Measurements from ENCODE around the gene LRP1B. TPM values are rescaled to one million over a fixed set of nuclear protein-coding genes. Genes with fewer than 3 reads are reported as not detected.
"Not testable (repeated sequence)": the region's sequence is repeated elsewhere in the genome, so short reads cannot be mapped to it uniquely, and the experiment has no call there.

Gene LRP1B
- total RNA-seq, 2 donors from 2014 or later: 0.02 TPM; not detected in 1

- H3K4me1 Mint-ChIP-seq: no peaks in the 10 kb centered on the region
Observed at GRCh38 chr2:140383781-140384180, 1747.0 kb downstream of the LRP1B start.

DNA sequence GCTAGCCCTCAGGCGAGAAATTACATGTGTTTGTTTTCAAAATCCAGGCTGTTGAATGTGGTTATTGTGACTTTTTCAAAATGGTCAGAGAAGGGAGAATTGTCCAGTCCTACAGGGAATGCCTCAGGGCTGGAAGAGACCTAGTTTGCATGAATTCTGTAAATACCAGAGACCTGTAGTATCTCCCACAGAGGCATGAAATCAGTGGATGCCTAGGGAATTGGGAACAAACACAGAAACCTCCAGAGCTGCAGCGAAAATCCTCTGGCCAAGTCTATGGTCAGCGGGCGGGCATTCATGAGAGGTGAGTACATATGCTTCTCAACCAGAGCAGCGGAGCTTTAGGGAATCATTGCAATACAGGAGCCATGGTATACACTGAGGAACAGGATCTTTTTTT, 1754.1 kb downstream of the LRP1B start:
- DNase-seq: no peak
- no peak overlapping the region for H3K27ac Mint-ChIP-seq
- no peak overlapping the region for H3K4me3 Mint-ChIP-seq
- no peaks in the 10 kb centered on the region for H3K27me3 Mint-ChIP-seq
- H3K9me3 ChIP-seq (ENCODE audit: control insufficient read depth, low read length, poor library complexity, severe bottlenecking): no peaks in the 10 kb centered on the region
- no peak for ATAC-seq
- H3K4me1 Mint-ChIP-seq: no peaks in the 10 kb centered on the region
- no peaks in the 10 kb centered on the region for H3K36me3 Mint-ChIP-seq (ENCODE audit: low read depth)

More at GRCh38 chr2:140383781-140384180, 1747.0 kb downstream of the LRP1B start:
- Mint-ChIP-seq H3K27ac (no peak overlapping the region), H3K4me3 (no peak overlapping the region), H3K36me3 (ENCODE audit: low read depth) (no peaks in the 10 kb centered on the region), H3K27me3 (no peaks in the 10 kb centered on the region)
- DNase-seq: no peak
- no peaks in the 10 kb centered on the region for H3K9me3 ChIP-seq (ENCODE audit: control insufficient read depth, low read length, poor library complexity, severe bottlenecking)
- ATAC-seq: no peak

DNA sequence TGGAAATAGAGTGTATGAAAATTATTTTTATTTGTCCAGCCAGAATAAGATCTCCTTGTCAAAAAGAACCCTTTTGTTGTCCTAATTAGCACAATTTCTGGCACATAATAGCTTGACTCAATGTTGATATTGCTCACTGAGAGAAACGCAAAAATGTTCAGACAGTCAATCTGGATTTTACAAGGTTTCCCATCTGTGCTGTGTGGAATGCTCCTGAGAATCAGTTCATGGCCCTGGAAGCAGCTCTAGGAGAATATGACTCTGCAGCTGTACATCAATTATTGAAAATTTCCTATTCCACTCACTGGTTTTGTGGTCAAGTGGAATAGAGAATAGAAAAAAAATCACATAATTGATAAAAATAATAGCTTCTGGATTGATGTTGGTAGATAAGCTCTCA, 1767.7 kb downstream of the LRP1B start:
- no peak for ATAC-seq
- Mint-ChIP-seq H3K4me3 (no peak overlapping the region), H3K4me1 (no peaks in the 10 kb centered on the region), H3K36me3 (ENCODE audit: low read depth) (no peaks in the 10 kb centered on the region), H3K27ac (no peak overlapping the region), H3K27me3 (no peaks in the 10 kb centered on the region)
- DNase-seq: no peak
- H3K9me3 ChIP-seq (ENCODE audit: control insufficient read depth, low read length, poor library complexity, severe bottlenecking): no peaks in the 10 kb centered on the region

DNA sequence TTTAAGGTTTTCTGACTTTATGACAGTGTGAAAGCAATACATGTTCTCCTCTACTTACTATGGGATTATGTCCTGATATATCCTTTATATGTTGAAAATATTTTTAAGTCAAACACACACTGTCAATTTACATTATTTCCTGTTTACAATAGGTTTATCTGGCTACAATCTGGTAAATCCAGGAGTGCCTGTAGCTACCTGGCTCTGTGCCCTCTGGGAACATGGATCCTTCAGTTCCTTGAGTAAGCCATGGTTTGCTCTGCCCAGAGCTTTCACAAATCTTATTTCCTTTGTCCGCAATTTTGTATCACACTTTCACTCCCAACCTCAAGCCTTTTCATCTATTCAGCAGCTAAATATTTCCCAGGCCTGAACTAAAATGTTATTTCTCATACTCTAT, 1768.5 kb downstream of the LRP1B start:
- ATAC-seq: no peak
- Mint-ChIP-seq H3K4me1 (no peaks in the 10 kb centered on the region), H3K36me3 (ENCODE audit: low read depth) (no peaks in the 10 kb centered on the region), H3K27me3 (no peaks in the 10 kb centered on the region), H3K4me3 (no peak overlapping the region), H3K27ac (no peak overlapping the region)
- DNase-seq: no peak
- no peaks in the 10 kb centered on the region for H3K9me3 ChIP-seq (ENCODE audit: control insufficient read depth, low read length, poor library complexity, severe bottlenecking)

DNA sequence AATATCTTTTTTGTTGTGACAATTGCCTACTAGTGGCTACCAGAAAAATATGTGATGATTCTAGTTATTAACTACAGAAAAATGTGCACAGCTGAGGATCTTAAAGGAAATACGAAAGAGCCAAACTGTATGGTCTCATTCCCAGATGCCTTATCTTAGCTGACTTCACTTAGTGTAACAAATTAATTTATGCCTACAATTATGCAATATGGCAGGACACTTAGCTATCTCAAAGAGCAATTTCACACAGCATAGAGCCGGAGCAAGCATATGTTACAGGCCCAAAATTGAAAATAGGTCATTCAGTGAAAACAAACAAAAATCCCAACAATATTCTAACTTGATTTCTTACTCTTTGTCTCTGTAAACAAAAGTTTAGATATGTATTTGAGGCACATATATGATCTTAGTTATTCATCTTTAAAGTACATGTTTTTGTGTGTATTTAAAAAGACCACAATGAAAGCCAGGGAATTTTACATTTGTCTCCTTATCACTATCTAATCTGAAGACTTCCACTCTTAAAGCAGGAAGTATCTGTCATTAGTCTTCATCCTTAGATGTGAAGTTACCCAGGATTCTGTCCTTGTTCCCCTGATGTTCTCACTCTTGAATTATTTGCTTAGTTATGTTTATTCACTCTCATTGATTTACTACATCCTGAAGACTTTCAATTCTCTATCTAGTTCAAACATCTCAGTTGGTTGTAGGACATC, 1771.6 kb downstream of the LRP1B start:
- Mint-ChIP-seq H3K27me3 (no peaks in the 10 kb centered on the region), H3K4me3 (no peak overlapping the region), H3K36me3 (ENCODE audit: low read depth) (no peaks in the 10 kb centered on the region), H3K4me1 (no peaks in the 10 kb centered on the region), H3K27ac (no peak overlapping the region)
- ATAC-seq (no peak), DNase-seq (no peak)
- H3K9me3 ChIP-seq (ENCODE audit: control insufficient read depth, low read length, poor library complexity, severe bottlenecking): no peaks in the 10 kb centered on the region

DNA sequence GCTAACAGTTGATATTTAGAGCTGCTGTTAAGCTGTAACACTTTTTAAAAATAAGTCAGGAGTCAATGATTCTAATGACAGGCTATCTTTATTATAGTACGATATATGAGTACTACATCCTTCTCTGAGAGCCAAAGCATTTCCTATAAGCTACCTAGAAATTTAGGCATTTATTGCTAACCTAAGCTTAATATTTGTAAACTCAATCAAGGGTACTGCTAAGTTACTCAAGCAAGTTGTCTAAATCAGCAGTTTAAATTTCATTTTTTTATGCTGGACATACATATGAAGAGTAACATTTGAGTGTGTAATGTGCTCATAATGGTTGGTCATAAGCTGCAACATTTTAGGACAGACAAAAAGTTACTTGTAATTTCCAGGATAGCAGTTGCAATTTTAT, 1774.1 kb downstream of the LRP1B start:
- Mint-ChIP-seq H3K27ac (no peak overlapping the region), H3K36me3 (ENCODE audit: low read depth) (no peaks in the 10 kb centered on the region), H3K4me3 (no peak overlapping the region), H3K27me3 (no peaks in the 10 kb centered on the region), H3K4me1 (no peaks in the 10 kb centered on the region)
- ATAC-seq: no peak
- H3K9me3 ChIP-seq (ENCODE audit: control insufficient read depth, low read length, poor library complexity, severe bottlenecking): no peaks in the 10 kb centered on the region
- DNase-seq: no peak

DNA sequence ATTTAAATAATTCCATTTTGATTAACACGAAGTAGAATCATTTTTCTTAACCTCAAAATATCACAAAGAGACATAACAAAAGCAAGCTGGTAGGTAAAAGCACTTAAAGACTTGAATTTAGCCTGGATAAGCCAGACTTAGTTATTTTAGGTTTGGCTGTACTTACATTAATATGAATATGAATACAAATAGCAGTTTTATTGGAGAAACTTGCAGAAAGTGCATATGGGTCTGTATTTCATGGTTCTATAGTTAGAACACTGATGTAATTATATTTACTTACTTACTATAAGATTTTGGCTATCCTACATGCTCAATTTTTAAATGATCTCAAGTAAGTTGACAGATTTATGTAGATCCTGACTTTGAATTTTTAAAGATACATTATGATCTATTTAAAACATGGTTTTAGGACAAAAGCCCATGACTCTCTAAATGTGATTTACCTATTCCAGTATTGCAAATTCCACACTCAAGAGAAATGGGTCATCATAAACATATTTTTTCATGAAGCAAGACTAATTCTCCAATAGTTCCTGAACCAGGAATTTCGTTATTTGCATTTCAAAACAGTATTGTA, 1775.2 kb downstream of the LRP1B start:
- Mint-ChIP-seq H3K36me3 (ENCODE audit: low read depth) (no peaks in the 10 kb centered on the region), H3K27me3 (no peaks in the 10 kb centered on the region), H3K4me1 (no peaks in the 10 kb centered on the region), H3K4me3 (no peak overlapping the region), H3K27ac (no peak overlapping the region)
- no peaks in the 10 kb centered on the region for H3K9me3 ChIP-seq (ENCODE audit: control insufficient read depth, low read length, poor library complexity, severe bottlenecking)
- ATAC-seq (no peak), DNase-seq (no peak)

DNA sequence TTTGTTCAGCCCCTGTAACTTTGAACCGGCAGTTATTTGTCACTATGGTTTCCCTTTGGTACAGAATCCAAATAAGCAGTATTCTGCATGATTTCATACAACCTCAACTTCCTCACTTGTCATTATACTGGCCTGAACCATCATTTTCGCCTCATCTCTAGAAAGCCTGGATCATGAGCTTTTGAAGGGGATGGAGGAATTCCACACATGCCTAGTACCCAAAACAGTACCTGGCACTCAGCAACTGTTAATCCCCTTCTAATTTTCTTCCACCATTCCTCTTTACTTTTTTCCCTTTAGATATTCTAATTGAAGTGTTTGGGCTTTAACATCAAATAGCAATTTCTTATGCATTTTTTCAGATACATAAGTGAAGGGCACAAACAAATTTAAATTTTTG, 1776.3 kb downstream of the LRP1B start:
- Mint-ChIP-seq H3K27ac (no peak overlapping the region), H3K27me3 (no peaks in the 10 kb centered on the region), H3K4me3 (no peak overlapping the region), H3K36me3 (ENCODE audit: low read depth) (no peaks in the 10 kb centered on the region), H3K4me1 (no peaks in the 10 kb centered on the region)
- ATAC-seq (no peak), DNase-seq (no peak)
- H3K9me3 ChIP-seq (ENCODE audit: control insufficient read depth, low read length, poor library complexity, severe bottlenecking): no peaks in the 10 kb centered on the region

- Mint-ChIP-seq H3K36me3 (ENCODE audit: low read depth) (no peaks in the 10 kb centered on the region), H3K27ac (no peak overlapping the region), H3K27me3 (no peaks in the 10 kb centered on the region), H3K4me3 (no peak overlapping the region), H3K4me1 (no peaks in the 10 kb centered on the region)
- DNase-seq (no peak), ATAC-seq (no peak)
- no peaks in the 10 kb centered on the region for H3K9me3 ChIP-seq (ENCODE audit: control insufficient read depth, low read length, poor library complexity, severe bottlenecking)
Observed at GRCh38 chr2:140353541-140353940, 1777.3 kb downstream of the LRP1B start.

GRCh38 chr2:140351692-140352091, 1779.1 kb downstream of the LRP1B start:
- no peak overlapping the region for H3K4me3 Mint-ChIP-seq
- H3K27ac Mint-ChIP-seq: no peak overlapping the region
- H3K36me3 Mint-ChIP-seq (ENCODE audit: low read depth): no peaks in the 10 kb centered on the region
- no peak for ATAC-seq
- no peaks in the 10 kb centered on the region for H3K9me3 ChIP-seq (ENCODE audit: control insufficient read depth, low read length, poor library complexity, severe bottlenecking)
- H3K27me3 Mint-ChIP-seq: no peaks in the 10 kb centered on the region
- no peak for DNase-seq
- no peaks in the 10 kb centered on the region for H3K4me1 Mint-ChIP-seq

- no peaks in the 10 kb centered on the region for H3K36me3 Mint-ChIP-seq (ENCODE audit: low read depth)
- no peak for ATAC-seq
- H3K9me3 ChIP-seq (ENCODE audit: control insufficient read depth, low read length, poor library complexity, severe bottlenecking): no peaks in the 10 kb centered on the region
- H3K27ac Mint-ChIP-seq: no peak overlapping the region
- H3K27me3 Mint-ChIP-seq: no peaks in the 10 kb centered on the region
- DNase-seq: no peak
- H3K4me1 Mint-ChIP-seq: no peaks in the 10 kb centered on the region
- no peak overlapping the region for H3K4me3 Mint-ChIP-seq
Observed at GRCh38 chr2:140349695-140350094, 1781.1 kb downstream of the LRP1B start.

DNA sequence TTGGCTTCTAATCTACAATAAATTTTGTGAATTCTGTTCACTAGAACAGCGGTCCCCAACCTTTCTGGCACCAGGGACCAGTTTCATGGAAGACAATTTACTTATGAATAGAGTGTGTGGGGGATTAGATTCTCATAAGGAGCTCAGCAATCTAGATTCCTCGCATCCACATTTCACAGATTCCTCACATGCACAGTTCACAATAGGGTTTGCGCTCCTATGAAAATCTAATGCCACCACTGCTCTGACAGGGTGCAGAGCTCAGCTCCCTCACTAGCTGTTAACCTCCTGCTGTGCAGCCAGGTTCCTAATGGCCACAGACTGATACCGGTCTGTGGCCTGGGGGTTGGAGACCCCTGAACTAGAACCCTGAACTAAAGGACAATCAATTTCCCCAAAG, 1782.0 kb downstream of the LRP1B start:
- DNase-seq (no peak), ATAC-seq (no peak)
- Mint-ChIP-seq H3K27ac (no peak overlapping the region), H3K27me3 (no peaks in the 10 kb centered on the region), H3K4me3 (no peak overlapping the region), H3K4me1 (no peaks in the 10 kb centered on the region), H3K36me3 (ENCODE audit: low read depth) (no peaks in the 10 kb centered on the region)
- no peaks in the 10 kb centered on the region for H3K9me3 ChIP-seq (ENCODE audit: control insufficient read depth, low read length, poor library complexity, severe bottlenecking)

DNA sequence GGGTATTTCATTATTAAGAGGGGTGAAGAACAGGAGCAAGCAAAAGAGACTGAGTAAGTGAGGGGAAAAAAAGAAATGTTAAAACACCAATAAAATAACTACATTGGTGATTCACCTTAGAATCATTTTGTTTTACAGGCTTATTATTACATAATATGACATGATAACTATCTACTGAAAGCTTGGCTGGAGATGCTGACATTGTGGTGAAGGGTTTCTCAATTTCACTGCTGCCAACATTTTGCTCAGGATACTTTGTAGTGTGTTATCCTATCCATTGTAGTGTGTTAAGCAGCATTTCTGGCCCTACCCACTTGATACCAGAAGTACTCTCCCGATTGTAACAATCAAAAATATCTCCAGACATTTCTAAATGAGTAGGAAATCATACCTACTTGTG, 1786.0 kb downstream of the LRP1B start:
- Mint-ChIP-seq H3K4me1 (no peaks in the 10 kb centered on the region), H3K27ac (no peak overlapping the region), H3K4me3 (no peak overlapping the region), H3K36me3 (ENCODE audit: low read depth) (no peaks in the 10 kb centered on the region), H3K27me3 (no peaks in the 10 kb centered on the region)
- H3K9me3 ChIP-seq (ENCODE audit: control insufficient read depth, low read length, poor library complexity, severe bottlenecking): no peaks in the 10 kb centered on the region
- DNase-seq (no peak), ATAC-seq (no peak)

DNA sequence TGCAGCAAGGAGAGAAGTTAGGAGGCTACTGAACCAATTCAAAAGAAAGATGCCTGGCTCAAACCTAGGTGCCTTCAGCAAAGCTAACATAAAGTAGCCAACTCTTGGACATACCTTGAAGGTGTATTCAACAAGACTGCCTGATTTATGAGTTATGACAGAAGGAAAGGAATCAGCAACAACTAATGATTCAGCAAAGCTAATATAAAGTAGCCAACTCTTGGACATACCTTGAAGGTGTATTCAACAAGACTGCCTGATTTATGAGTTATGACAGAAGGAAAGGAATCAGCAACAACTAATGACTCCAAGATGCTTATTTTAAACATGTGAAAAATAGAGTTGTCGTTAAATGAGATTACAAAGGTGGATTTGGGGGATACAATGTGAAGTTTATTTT, 1786.5 kb downstream of the LRP1B start:
- not testable (repeated sequence) for ATAC-seq; H3K4me3 Mint-ChIP-seq; H3K4me1 Mint-ChIP-seq; H3K27me3 Mint-ChIP-seq; H3K27ac Mint-ChIP-seq; H3K36me3 Mint-ChIP-seq (ENCODE audit: low read depth); H3K9me3 ChIP-seq (ENCODE audit: control insufficient read depth, low read length, poor library complexity, severe bottlenecking); DNase-seq

All from T-helper 17 cell (primary cell).